ENCODE data around the gene CIITA.

The CIITA gene

DNA sequence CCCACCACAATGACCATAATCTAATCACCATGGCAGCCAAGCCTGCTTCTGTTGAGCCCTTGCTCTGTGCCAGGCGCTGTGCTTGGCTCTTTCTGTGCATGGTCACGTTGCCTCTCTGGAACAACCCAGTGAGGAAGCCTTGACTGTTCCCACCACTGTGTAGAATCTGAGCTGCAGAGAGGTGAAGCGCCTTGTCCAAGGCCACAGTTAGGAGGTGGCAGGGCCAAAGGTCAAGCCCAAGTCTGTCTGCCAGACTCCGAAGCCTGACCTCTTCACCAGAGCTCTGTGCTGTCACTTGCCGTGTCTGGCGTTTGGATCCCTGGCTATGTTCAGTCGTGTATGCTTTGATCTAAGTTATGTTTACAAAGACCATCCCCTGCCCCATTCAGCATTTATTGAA, 77.9 kb downstream of the CIITA start:
- no peaks in the 10 kb centered on the region for H3K9me3 ChIP-seq (ENCODE audit: low read length)
- H3K9me2 ChIP-seq (ENCODE audit: low read depth, low read length), result no peaks in the 10 kb centered on the region
- TF ChIP-seq, protein P1, sequence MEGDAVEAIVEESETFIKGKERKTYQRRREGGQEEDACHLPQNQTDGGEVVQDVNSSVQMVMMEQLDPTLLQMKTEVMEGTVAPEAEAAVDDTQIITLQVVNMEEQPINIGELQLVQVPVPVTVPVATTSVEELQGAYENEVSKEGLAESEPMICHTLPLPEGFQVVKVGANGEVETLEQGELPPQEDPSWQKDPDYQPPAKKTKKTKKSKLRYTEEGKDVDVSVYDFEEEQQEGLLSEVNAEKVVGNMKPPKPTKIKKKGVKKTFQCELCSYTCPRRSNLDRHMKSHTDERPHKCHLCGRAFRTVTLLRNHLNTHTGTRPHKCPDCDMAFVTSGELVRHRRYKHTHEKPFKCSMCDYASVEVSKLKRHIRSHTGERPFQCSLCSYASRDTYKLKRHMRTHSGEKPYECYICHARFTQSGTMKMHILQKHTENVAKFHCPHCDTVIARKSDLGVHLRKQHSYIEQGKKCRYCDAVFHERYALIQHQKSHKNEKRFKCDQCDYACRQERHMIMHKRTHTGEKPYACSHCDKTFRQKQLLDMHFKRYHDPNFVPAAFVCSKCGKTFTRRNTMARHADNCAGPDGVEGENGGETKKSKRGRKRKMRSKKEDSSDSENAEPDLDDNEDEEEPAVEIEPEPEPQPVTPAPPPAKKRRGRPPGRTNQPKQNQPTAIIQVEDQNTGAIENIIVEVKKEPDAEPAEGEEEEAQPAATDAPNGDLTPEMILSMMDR (IDR thresholded peaks at IDR 0.05; ENCODE audit: low read length), result no peak
- no peak for TF ChIP-seq EZH2 (IDR thresholded peaks at IDR 0.05; ENCODE audit: borderline replicate concordance, low read length)
- peaks cover 10% of the 10 kb centered on the region; the same call in 1 of the 2 replicates for H3K79me2 ChIP-seq (ENCODE audit: insufficient read depth, low read length)
- no peak overlapping the region for H3K4me3 ChIP-seq (ENCODE audit: low read depth, low read length, poor library complexity, severe bottlenecking)
- peak overlapping the region; percentile 37; the same call in 1 of the 2 replicates for H3K4me2 ChIP-seq (ENCODE audit: low read length)
- H3K27me3 ChIP-seq (ENCODE audit: insufficient read depth, low read length), result no peaks in the 10 kb centered on the region
- H3K27ac ChIP-seq (ENCODE audit: low read depth, low read length, poor library complexity, severe bottlenecking), result no peak overlapping the region
- no peak overlapping the region for H3K9ac ChIP-seq (ENCODE audit: low read length)
- H2AFZ ChIP-seq (ENCODE audit: low read length), result no peak overlapping the region
- H3K36me3 ChIP-seq (ENCODE audit: insufficient read depth, low read length), result peaks cover 18% of the 10 kb centered on the region; the same call in 1 of the 2 replicates
- H4K20me1 ChIP-seq (ENCODE audit: insufficient read depth, low read length), result no peaks in the 10 kb centered on the region
- peaks cover 59% of the 10 kb centered on the region for H3K4me1 ChIP-seq (ENCODE audit: insufficient read depth, low read length, severe bottlenecking)
- H3F3A ChIP-seq (ENCODE audit: insufficient read depth, low read length), result no peaks in the 10 kb centered on the region

DNA sequence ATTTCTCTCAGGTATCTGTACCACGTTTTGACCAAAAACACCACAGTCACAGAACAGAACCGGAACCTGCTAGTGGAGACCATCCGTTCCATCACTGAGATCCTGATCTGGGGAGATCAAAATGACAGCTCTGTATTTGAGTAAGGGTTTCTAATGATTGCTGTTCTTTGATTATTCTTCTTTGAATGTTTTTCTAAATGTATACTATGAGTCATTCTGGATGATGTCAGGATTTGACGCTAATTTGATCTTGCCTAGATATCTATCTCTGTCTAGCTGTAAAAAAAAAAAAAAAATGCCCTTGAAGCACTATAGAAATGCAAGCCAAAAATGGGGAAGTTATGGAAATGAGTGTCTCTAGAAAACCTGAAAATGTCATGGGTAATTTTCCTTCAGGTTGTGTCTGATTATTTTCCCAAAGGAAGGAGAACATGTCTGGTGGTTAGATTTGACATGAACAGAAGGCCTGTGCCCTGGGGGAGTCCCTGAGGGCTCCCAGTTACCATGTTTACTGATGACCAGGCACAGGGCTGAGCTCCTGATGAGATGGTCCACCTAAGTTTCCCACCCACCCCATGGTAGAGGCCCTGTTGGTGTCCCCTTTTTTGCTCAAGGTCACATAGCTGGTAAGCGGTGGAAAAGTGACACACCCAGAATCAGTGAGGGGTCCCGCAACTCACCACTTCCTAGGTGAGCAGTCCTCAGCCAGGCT, 80.9 kb downstream of the CIITA start:
- Histone ChIP-seq H3K79me2 (ENCODE audit: insufficient read depth, low read length) (0 out of 2 replicates have a peak, but pooled peaks cover 4% of the 10 kb centered on the region), H3K36me3 (ENCODE audit: insufficient read depth, low read length) (peaks cover 32% of the 10 kb centered on the region), H3K9ac (ENCODE audit: low read length) (no peak overlapping the region), H3K4me1 (ENCODE audit: insufficient read depth, low read length, severe bottlenecking) (peaks cover 47% of the 10 kb centered on the region), H3K9me3 (ENCODE audit: low read length) (no peaks in the 10 kb centered on the region), H3K9me2 (ENCODE audit: low read depth, low read length) (no peaks in the 10 kb centered on the region), H3K4me3 (ENCODE audit: low read depth, low read length, poor library complexity, severe bottlenecking) (no peak overlapping the region), H2AFZ (ENCODE audit: low read length) (no peak overlapping the region), H4K20me1 (ENCODE audit: insufficient read depth, low read length) (no peaks in the 10 kb centered on the region), H3K4me2 (ENCODE audit: low read length) (no peak overlapping the region), H3K27ac (ENCODE audit: low read depth, low read length, poor library complexity, severe bottlenecking) (no peak overlapping the region), H3K27me3 (ENCODE audit: insufficient read depth, low read length) (no peaks in the 10 kb centered on the region), H3F3A (ENCODE audit: insufficient read depth, low read length) (no peaks in the 10 kb centered on the region)
- TF ChIP-seq, protein P1 (IDR thresholded peaks at IDR 0.05; ENCODE audit: low read length), result no peak
- no peak for TF ChIP-seq EZH2 (IDR thresholded peaks at IDR 0.05; ENCODE audit: borderline replicate concordance, low read length)

DNA sequence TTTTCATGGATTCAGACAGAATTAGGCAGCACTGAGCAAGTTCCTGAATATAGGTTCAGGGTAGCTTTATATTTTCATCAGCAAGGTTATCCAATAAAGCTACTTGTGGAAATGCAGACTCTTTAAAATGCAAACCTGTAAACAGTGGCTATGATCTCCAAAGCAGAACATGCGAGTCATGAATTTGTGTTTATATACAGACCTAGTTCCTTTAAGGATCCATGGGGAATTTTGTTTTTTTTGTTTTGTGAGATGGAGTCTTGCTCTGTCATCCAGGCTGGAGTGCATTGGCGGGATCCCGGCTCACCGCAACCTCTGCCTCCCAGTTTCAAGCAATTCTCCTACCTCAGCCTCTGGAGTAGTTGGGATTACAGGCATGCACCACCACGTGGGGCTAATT, 82.2 kb downstream of the CIITA start:
- H3K9me3 ChIP-seq (ENCODE audit: low read length), result no peaks in the 10 kb centered on the region
- H3K79me2 ChIP-seq (ENCODE audit: insufficient read depth, low read length), result 0 out of 2 replicates have a peak, but pooled peaks cover 4% of the 10 kb centered on the region
- no peak overlapping the region for H3K9ac ChIP-seq (ENCODE audit: low read length)
- no peaks in the 10 kb centered on the region for H3K27me3 ChIP-seq (ENCODE audit: insufficient read depth, low read length)
- H3F3A ChIP-seq (ENCODE audit: insufficient read depth, low read length), result no peaks in the 10 kb centered on the region
- H3K9me2 ChIP-seq (ENCODE audit: low read depth, low read length), result no peaks in the 10 kb centered on the region
- TF ChIP-seq, protein P1 (IDR thresholded peaks at IDR 0.05; ENCODE audit: low read length), result no peak
- TF ChIP-seq EZH2 (IDR thresholded peaks at IDR 0.05; ENCODE audit: borderline replicate concordance, low read length), result no peak
- no peak overlapping the region for H3K4me2 ChIP-seq (ENCODE audit: low read length)
- no peak overlapping the region for H3K4me3 ChIP-seq (ENCODE audit: low read depth, low read length, poor library complexity, severe bottlenecking)
- H3K4me1 ChIP-seq (ENCODE audit: insufficient read depth, low read length, severe bottlenecking), result peaks cover 39% of the 10 kb centered on the region
- H2AFZ ChIP-seq (ENCODE audit: low read length), result no peak overlapping the region
- H3K27ac ChIP-seq (ENCODE audit: low read depth, low read length, poor library complexity, severe bottlenecking), result no peak overlapping the region
- peaks cover 41% of the 10 kb centered on the region for H3K36me3 ChIP-seq (ENCODE audit: insufficient read depth, low read length)
- H4K20me1 ChIP-seq (ENCODE audit: insufficient read depth, low read length), result no peaks in the 10 kb centered on the region
